ENCODE results near the gene PPP6R2. TPM values are rescaled to one million over a fixed set of nuclear protein-coding genes. Genes with fewer than 3 reads are reported as not detected.
A peak's percentile ranks its signal among the peaks of the same experiment; 100 is the strongest.

Gene PPP6R2
- total RNA-seq, 1 experiment from 2014 or later = 42.6 TPM

DNA sequence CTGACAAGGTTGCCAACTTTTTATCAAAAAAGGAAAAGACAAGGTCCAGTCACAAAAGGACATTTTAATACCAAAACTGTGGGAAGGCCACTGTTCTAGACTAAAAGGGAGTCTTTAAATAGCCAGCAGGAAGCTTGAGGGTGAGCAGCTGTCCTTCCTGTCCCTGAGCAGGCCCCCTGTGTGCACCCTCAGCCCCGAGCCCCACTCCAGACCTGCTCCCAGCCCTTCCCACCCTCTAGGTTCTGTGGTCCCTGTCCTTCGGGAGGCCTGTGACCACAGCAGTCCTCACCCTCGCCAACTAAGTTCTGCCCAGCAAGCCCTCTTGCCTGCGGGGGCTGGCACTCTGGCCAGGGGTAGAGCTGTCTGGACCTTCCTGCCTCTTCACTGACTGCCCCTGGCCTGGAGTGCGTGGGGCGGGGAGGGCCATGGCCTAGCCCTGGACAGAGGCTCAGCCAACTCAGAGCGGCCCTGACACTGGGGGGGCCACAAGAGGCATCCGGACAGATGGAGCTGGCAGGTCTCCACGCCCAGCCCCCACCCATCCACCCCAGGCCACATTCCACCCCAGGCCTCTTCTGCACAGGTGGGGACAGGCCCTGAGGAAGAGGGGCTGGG lies 34.0 kb upstream of the PPP6R2 start:
- Mint-ChIP-seq H3K36me3 (ENCODE audit: insufficient read depth in 1 of 3, low read depth in 3 of 3) (no peaks in the 10 kb centered on the region; a peak in 1 of 7 replicates), H3K4me3 (peak overlapping the region in 1 of 2 experiments; percentile 2; a peak in 2 of 5 replicates), H3K27ac (peak overlapping the region in 1 of 3 experiments; percentile 29; a peak in 1 of 7 replicates), H3K27me3 (ENCODE audit: low read depth) (peaks cover 4% of the 10 kb centered on the region), H3K4me1 (peaks cover 17 to 22% of the 10 kb centered on the region in 2 experiments), H3K9me3 (no peaks in the 10 kb centered on the region)
- Histone ChIP-seq H3K4ac (ENCODE audit: low read depth, low read length) (no peak overlapping the region), H2BK12ac (ENCODE audit: insufficient read length, low read depth, low read length) (no peak overlapping the region), H4K5ac (ENCODE audit: insufficient read length, low read depth, low read length) (no peak overlapping the region), H4K91ac (ENCODE audit: insufficient read length, low read depth, low read length) (no peak overlapping the region), H3K4me1 (ENCODE audit: insufficient read depth, low read length) (no peaks in the 10 kb centered on the region; the same call in 1 of the 2 replicates), H2AK5ac (ENCODE audit: insufficient read length, low read length) (no peak overlapping the region), H3K9ac (ENCODE audit: extremely low read depth, insufficient read length, low read length) (no peak overlapping the region), H3T11ph (ENCODE audit: low read length) (no peak overlapping the region), H3K56ac (ENCODE audit: insufficient read length, low read depth, low read length) (no peak overlapping the region), H2BK20ac (ENCODE audit: low read depth, low read length, poor library complexity, severe bottlenecking) (no peak overlapping the region), H3K79me2 (ENCODE audit: insufficient read depth, low read length) (no peaks in the 10 kb centered on the region), H2BK15ac (ENCODE audit: low read depth, low read length) (no peak overlapping the region), H3K18ac (ENCODE audit: insufficient read length, low read depth, low read length) (no peak overlapping the region), H3K23me2 (ENCODE audit: insufficient read length, low read depth, low read length, poor library complexity, severe bottlenecking) (peaks cover 5% of the 10 kb centered on the region), H2BK120ac (ENCODE audit: low read depth, low read length, poor library complexity, severe bottlenecking) (no peak overlapping the region), H3K4me2 (ENCODE audit: insufficient read depth, insufficient read length, low read length) (no peak overlapping the region), H4K8ac (replicated peaks; ENCODE audit: insufficient read length, low read depth, low read length) (no peak overlapping the region), H3K27me3 (ENCODE audit: insufficient read depth, low read length) (no peaks in the 10 kb centered on the region), H3K27ac (ENCODE audit: insufficient read length, low read depth, low read length) (no peak overlapping the region), H3K79me1 (ENCODE audit: insufficient read depth, low read depth, low read length, poor library complexity, severe bottlenecking) (no peaks in the 10 kb centered on the region), H2AFZ (ENCODE audit: low read length) (no peak overlapping the region), H3K9me3 (ENCODE audit: control insufficient read depth, low read depth, low read length) (no peaks in the 10 kb centered on the region), H4K20me1 (ENCODE audit: control insufficient read depth, insufficient read depth, insufficient read length) (no peaks in the 10 kb centered on the region), H2BK5ac (ENCODE audit: insufficient read length, low read length) (no peak overlapping the region), H3K23ac (ENCODE audit: insufficient read length, low read depth, low read length) (no peak overlapping the region), H3K14ac (ENCODE audit: insufficient read depth, low read length) (no peak overlapping the region)
- no CpG with 5 or more reads among the region's 9 CpGs for WGBS (ENCODE audit: extremely low coverage, insufficient read length, low lambda C conversion rate)
- TF ChIP-seq, protein P1, sequence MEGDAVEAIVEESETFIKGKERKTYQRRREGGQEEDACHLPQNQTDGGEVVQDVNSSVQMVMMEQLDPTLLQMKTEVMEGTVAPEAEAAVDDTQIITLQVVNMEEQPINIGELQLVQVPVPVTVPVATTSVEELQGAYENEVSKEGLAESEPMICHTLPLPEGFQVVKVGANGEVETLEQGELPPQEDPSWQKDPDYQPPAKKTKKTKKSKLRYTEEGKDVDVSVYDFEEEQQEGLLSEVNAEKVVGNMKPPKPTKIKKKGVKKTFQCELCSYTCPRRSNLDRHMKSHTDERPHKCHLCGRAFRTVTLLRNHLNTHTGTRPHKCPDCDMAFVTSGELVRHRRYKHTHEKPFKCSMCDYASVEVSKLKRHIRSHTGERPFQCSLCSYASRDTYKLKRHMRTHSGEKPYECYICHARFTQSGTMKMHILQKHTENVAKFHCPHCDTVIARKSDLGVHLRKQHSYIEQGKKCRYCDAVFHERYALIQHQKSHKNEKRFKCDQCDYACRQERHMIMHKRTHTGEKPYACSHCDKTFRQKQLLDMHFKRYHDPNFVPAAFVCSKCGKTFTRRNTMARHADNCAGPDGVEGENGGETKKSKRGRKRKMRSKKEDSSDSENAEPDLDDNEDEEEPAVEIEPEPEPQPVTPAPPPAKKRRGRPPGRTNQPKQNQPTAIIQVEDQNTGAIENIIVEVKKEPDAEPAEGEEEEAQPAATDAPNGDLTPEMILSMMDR (conservative IDR thresholded peaks at IDR 0.05) = no peak
- DNase-seq = no peak

All from H9 (cell line).